ENCODE results near the gene TMED1. TPM values are rescaled to one million over a fixed set of nuclear protein-coding genes. Genes with fewer than 3 reads are reported as not detected.
A peak's percentile ranks its signal among the peaks of the same experiment; 100 is the strongest.

The TMED1 gene
- total and polyA plus RNA-seq, 2 of the 8 experiments (the other 6 are each of a cell fraction or from before 2014, with no cell fraction given), result 26.9 to 31.9 TPM

GRCh38 chr19:10819124-10820060 lies 16.6 kb downstream of the TMED1 start:
- no peak overlapping the region for H3K4me2 ChIP-seq (ENCODE audit: insufficient read depth in 1 of 2, low read depth in 2 of 2, low read length in 2 of 2)
- H4K91ac ChIP-seq (replicated peaks; ENCODE audit: insufficient read length, low read length), result no peak overlapping the region
- no peaks in the 10 kb centered on the region for H3K79me1 ChIP-seq (ENCODE audit: low read depth, low read length)
- H3K79me2 ChIP-seq (ENCODE audit: control insufficient read depth in 1 of 2, insufficient read depth in 2 of 2, low read length in 2 of 2), result no peaks in the 10 kb centered on the region
- H3K9ac ChIP-seq (replicated peaks in 1 of 4; ENCODE audit: extremely low read depth in 1 of 4, low read depth in 3 of 4, low read length in 3 of 4), result no peak overlapping the region
- ChIA-PET POLR2A (ENCODE audit: partially characterized antibody) (no interaction called here), CTCF (ENCODE audit: partially characterized antibody) (interaction anchor here (0.9 to 3.0 kb wide), 6 partner anchors 8 to 45 kb away, joined by 3 to 14 read pairs (median 6); no protein-coding TSS in a partner anchor)
- H3K36me3 ChIP-seq (ENCODE audit: control insufficient read depth in 2 of 4, insufficient read depth in 4 of 4, low read length in 3 of 4), result peaks cover 9 to 16% (median 16%) of the 10 kb centered on the region in 4 experiments; a peak in 5 of 8 replicates
- H3K4ac ChIP-seq (replicated peaks; ENCODE audit: insufficient read length, low read depth, low read length), result no peak overlapping the region
- H3K56ac ChIP-seq (replicated peaks; ENCODE audit: insufficient read length, low read depth, low read length), result no peak overlapping the region
- no peak overlapping the region for H2BK15ac ChIP-seq (ENCODE audit: low read length)
- H2BK12ac ChIP-seq (ENCODE audit: low read depth, low read length), result no peak overlapping the region
- no peak overlapping the region for H3K23ac ChIP-seq (ENCODE audit: insufficient read length)
- no peak overlapping the region for H3K18ac ChIP-seq (ENCODE audit: extremely low read depth, low read length)
- H3K14ac ChIP-seq (ENCODE audit: insufficient read length), result no peak overlapping the region
- no peak overlapping the region for H2BK5ac ChIP-seq (ENCODE audit: low read depth, low read length)
- H3K23me2 ChIP-seq (ENCODE audit: low read depth, low read length), result no peaks in the 10 kb centered on the region
- no peak overlapping the region for H3K27ac ChIP-seq (ENCODE audit: low read depth, low read length)
- no peak overlapping the region for H2BK20ac ChIP-seq (ENCODE audit: low read length)
- no peaks in the 10 kb centered on the region for H3K9me3 ChIP-seq (ENCODE audit: insufficient read depth in 2 of 2, low read depth in 1 of 2, low read length in 1 of 2)
- 0 out of 2 replicates have a peak overlapping the region, but pooled peaks have one; percentile 16 for H4K8ac ChIP-seq (ENCODE audit: extremely low read depth, insufficient read depth, low read length)
- WGBS, 2 experiments (ENCODE audit: extremely low coverage in 1 of 2, insufficient coverage in 1 of 2, insufficient read length in 1 of 2, insufficient replicate concordance in 2 of 2, low coverage in 1 of 2, low lambda C conversion rate in 2 of 2, missing lambda C conversion rate in 1 of 2), result 95 to 100% methylated on average over 3 to 27 of the region's 27 CpGs
- no peak overlapping the region for H2AFZ ChIP-seq (ENCODE audit: low read length)
- peaks cover 1 to 8% of the 10 kb centered on the region in 2 experiments for H4K20me1 ChIP-seq (replicated peaks in 1 of 2; ENCODE audit: control insufficient read depth in 1 of 2, insufficient read depth in 2 of 2, low read length in 2 of 2)
- H2BK120ac ChIP-seq (replicated peaks; ENCODE audit: low read depth, low read length), result no peak overlapping the region
- H3K4me3 ChIP-seq (ENCODE audit: extremely low read depth in 1 of 4, insufficient read depth in 2 of 4, low read depth in 3 of 4, low read length in 4 of 4), result no peak overlapping the region
- no peaks in the 10 kb centered on the region; a peak in 1 of 7 replicates for H3K4me1 ChIP-seq (replicated peaks in 1 of 4; ENCODE audit: control insufficient read depth in 3 of 4, insufficient read depth in 4 of 4, low read length in 3 of 4)
- H2AK5ac ChIP-seq (ENCODE audit: low read depth, low read length), result no peak overlapping the region
- FAIRE-seq (no peak), DNase-seq (ENCODE audit: low read depth in 1 of 2, low spot score in 2 of 2) (no peak)
- no peak overlapping the region for H4K5ac ChIP-seq (ENCODE audit: insufficient read length, low read depth, low read length)
- H3K27me3 ChIP-seq (replicated peaks in 1 of 4; ENCODE audit: control insufficient read depth in 3 of 4, extremely low read depth in 1 of 4, insufficient read depth in 3 of 4, low read length in 3 of 4), result no peaks in the 10 kb centered on the region
- no peak for TF ChIP-seq ASH2L (IDR thresholded peaks at IDR 0.05; ENCODE audit: low read length)
- no peak for TF ChIP-seq SRF (IDR thresholded peaks at IDR 0.05; ENCODE audit: low read depth, low read length)
- TF ChIP-seq MAFK (IDR thresholded peaks at IDR 0.05; ENCODE audit: low read depth, low read length), result no peak
- no peak for TF ChIP-seq SP2 (IDR thresholded peaks at IDR 0.05; ENCODE audit: low read length)
- TF ChIP-seq BACH1 (IDR thresholded peaks at IDR 0.05; ENCODE audit: low read length), result no peak
